OCI-LY1 (cell line): ENCODE measurements around the gene MARCHF10.

Source experiments
- H2AFZ ChIP-seq: fragments of 200-600 bp; sonication (generic), shearing (Covaris generic); 2 replicates; pipeline ENCODE4 v1.6.0; 2014; ENCODE audit warnings: antibody characterized with exemption, mild to moderate bottlenecking, low read length
- H3F3A ChIP-seq: fragments of 200-600 bp; sonication (generic), shearing (Covaris generic); 2 replicates; pipeline ENCODE4 v1.6.0; 2014; ENCODE audit warnings: mild to moderate bottlenecking, antibody characterized with exemption, low read length, moderate library complexity; ENCODE audit not compliant: insufficient read depth
- H3K27ac ChIP-seq: fragments of 200-600 bp; sonication (generic); 2 replicates; pipeline ENCODE4 v1.5.1; 2014; ENCODE audit warnings: low read length, mixed run types, mild to moderate bottlenecking, low read depth; ENCODE audit not compliant: poor library complexity, severe bottlenecking
- H3K27me3 ChIP-seq: fragments of 200-600 bp; sonication (generic); 2 replicates; pipeline ENCODE4 v1.6.0; 2014; ENCODE audit warnings: antibody characterized with exemption, mild to moderate bottlenecking, low read length, moderate library complexity; ENCODE audit not compliant: insufficient read depth
- H3K36me3 ChIP-seq: fragments of 200-600 bp; sonication (generic); 2 replicates; pipeline ENCODE4 v1.6.1; 2014; ENCODE audit warnings: mild to moderate bottlenecking, antibody characterized with exemption, low read length, moderate library complexity, mixed read lengths; ENCODE audit not compliant: insufficient read depth
- H3K4me1 ChIP-seq: fragments of 200-600 bp; sonication (generic); 2 replicates; pipeline ENCODE4 v1.5.1; 2014; ENCODE audit warnings: mild to moderate bottlenecking, low read length, moderate library complexity; ENCODE audit not compliant: insufficient read depth, severe bottlenecking
- H3K4me2 ChIP-seq: fragments of 200-600 bp; sonication (generic), shearing (Covaris generic); 2 replicates; pipeline ENCODE4 v1.6.1; 2014; ENCODE audit warnings: low read length
- H3K4me3 ChIP-seq: fragments of 200-600 bp; sonication (generic); 2 replicates; pipeline ENCODE4 v1.5.1; 2014; ENCODE audit warnings: low read length, low read depth, mild to moderate bottlenecking, mixed read lengths; ENCODE audit not compliant: poor library complexity, severe bottlenecking
- H3K79me2 ChIP-seq: fragments of 200-600 bp; shearing (Covaris generic); 2 replicates; pipeline ENCODE4 v1.6.1; 2016; ENCODE audit warnings: mixed run types, low read length, mixed read lengths; ENCODE audit not compliant: insufficient read depth
- H3K9ac ChIP-seq: fragments of 200-600 bp; sonication (generic), shearing (Covaris generic); 2 replicates; pipeline ENCODE4 v1.6.1; 2014; ENCODE audit warnings: mild to moderate bottlenecking, low read length, mixed read lengths
- H3K9me2 ChIP-seq: fragments of 200-600 bp; sonication (generic), shearing (Covaris generic); 2 replicates; pipeline ENCODE4 v1.6.1; 2014; ENCODE audit warnings: low read depth, mild to moderate bottlenecking, low read length, mixed read lengths
- H3K9me3 ChIP-seq: fragments of 200-600 bp; shearing (Covaris generic); 2 replicates; pipeline ENCODE4 v1.6.1; 2014; ENCODE audit warnings: low read length, mixed read lengths
- H4K20me1 ChIP-seq: fragments of 200-600 bp; sonication (generic), shearing (Covaris generic); 2 replicates; pipeline ENCODE4 v1.6.0; 2016; ENCODE audit warnings: mild to moderate bottlenecking, low read length; ENCODE audit not compliant: insufficient read depth
- EZH2 ChIP-seq: fragments of 200-600 bp; sonication (generic), shearing (Covaris generic); IDR thresholded peaks from 2 replicates; pipeline ENCODE4 v1.8.0; 2017; ENCODE audit warnings: borderline replicate concordance, mixed run types, mild to moderate bottlenecking, antibody characterized with exemption, low read length, moderate library complexity, mixed read lengths
- TF ChIP-seq, protein P1 (sequence below): fragments of 200-600 bp; sonication (generic), shearing (Covaris generic); IDR thresholded peaks from 2 replicates; pipeline ENCODE4 v1.5.1; 2017; ENCODE audit warnings: mild to moderate bottlenecking, antibody characterized with exemption, low read length, moderate library complexity, mixed read lengths

Gene MARCHF10

DNA sequence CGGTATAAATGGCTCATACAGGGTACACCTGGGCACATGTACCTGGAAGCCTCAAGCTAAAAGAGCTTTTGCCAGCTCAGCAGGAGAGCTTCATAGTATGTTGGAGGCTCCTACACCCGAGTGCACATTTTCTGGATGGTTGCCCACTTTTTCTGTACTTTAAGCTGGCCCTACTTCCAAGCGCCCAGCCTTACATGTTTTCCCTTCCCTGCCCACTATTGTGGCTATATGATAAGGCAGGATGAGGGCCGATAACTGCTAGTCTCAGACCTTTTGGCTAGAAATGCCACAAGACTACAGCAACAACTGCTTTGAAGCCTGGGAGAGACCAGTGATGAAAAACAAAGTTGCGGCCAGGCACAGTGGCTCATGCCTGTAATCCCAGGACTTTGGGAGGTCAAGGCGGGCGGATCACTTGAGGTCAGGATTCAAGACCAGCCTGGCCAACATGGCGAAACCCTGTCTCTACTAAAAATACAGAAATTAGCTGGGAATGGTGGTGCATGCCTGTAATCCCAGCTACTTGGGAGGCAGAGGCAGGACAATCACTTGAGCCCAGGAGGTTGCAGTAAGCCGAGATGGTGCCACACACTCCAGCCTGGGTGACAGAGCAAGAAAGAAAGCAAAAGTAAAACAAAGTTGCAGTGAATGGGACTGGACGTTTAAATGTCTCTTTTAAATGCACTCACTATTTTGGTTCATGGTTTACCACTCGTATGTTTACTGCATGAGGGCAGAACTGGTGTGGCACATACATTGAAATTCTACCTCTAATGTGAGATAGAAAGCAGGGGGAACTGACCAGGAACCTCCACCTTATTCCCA is 14.2 kb upstream of the MARCHF10 start:
- H3K4me3 ChIP-seq: no peak overlapping the region
- H3K36me3 ChIP-seq: no peaks in the 10 kb centered on the region
- no peak overlapping the region for H3K9ac ChIP-seq
- no peaks in the 10 kb centered on the region for H3K79me2 ChIP-seq
- H3F3A ChIP-seq: no peaks in the 10 kb centered on the region
- H3K9me3 ChIP-seq: no peaks in the 10 kb centered on the region
- H3K4me2 ChIP-seq: no peak overlapping the region
- H4K20me1 ChIP-seq: no peaks in the 10 kb centered on the region
- no peak overlapping the region for H2AFZ ChIP-seq
- no peak for TF ChIP-seq EZH2
- TF ChIP-seq, protein P1, sequence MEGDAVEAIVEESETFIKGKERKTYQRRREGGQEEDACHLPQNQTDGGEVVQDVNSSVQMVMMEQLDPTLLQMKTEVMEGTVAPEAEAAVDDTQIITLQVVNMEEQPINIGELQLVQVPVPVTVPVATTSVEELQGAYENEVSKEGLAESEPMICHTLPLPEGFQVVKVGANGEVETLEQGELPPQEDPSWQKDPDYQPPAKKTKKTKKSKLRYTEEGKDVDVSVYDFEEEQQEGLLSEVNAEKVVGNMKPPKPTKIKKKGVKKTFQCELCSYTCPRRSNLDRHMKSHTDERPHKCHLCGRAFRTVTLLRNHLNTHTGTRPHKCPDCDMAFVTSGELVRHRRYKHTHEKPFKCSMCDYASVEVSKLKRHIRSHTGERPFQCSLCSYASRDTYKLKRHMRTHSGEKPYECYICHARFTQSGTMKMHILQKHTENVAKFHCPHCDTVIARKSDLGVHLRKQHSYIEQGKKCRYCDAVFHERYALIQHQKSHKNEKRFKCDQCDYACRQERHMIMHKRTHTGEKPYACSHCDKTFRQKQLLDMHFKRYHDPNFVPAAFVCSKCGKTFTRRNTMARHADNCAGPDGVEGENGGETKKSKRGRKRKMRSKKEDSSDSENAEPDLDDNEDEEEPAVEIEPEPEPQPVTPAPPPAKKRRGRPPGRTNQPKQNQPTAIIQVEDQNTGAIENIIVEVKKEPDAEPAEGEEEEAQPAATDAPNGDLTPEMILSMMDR: no peak
- H3K27ac ChIP-seq: no peak overlapping the region
- no peaks in the 10 kb centered on the region for H3K9me2 ChIP-seq
- no peaks in the 10 kb centered on the region for H3K4me1 ChIP-seq
- no peaks in the 10 kb centered on the region for H3K27me3 ChIP-seq

DNA sequence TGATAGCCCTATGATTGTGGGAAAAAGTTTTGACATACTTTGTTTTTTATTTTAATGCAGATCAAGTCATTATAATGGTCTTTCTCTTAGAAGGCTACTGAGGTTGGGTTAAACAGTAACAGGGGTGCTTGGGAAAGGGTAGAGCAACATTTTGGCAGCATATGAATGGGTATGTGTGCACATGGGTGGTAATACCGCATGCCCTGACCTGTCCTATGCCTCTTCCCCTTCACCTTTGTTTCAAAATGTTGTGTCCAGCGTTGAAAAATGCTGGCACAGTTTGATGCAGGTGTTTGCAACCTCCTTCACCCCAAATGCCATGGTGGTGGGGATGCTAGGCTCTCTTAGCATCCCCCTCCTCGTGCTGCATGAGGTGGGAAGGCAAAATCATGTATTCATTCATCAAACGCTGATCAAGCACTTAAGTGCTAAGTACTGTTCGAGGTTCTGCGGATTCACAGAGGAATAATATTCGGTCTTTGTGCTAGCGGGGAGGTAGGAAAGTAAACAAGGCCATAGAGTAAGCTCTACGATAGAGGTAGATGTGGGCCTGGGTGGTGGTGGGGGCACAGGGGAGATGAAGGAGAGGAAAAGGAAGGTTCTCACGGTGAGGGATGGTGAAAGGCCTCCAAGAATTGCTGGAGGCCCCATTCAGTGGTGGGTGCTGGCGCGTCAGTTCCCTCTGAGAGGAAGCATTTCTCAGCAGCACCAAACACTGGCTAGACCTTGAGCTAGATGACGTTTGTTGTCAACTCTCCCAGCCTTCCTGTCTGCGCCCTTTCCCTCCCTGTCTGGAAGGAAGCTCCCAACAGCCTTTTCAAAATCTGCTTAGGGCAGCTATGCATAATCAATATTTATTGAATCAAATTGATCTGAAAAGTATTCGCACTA is 13.3 kb upstream of the MARCHF10 start:
- Histone ChIP-seq H3K4me1 (no peaks in the 10 kb centered on the region), H3K9me3 (no peaks in the 10 kb centered on the region), H3K4me2 (no peak overlapping the region), H4K20me1 (no peaks in the 10 kb centered on the region), H3K27ac (no peak overlapping the region), H3K79me2 (no peaks in the 10 kb centered on the region), H3K27me3 (no peaks in the 10 kb centered on the region), H3F3A (no peaks in the 10 kb centered on the region), H3K9me2 (no peaks in the 10 kb centered on the region), H3K9ac (no peak overlapping the region), H3K4me3 (no peak overlapping the region), H2AFZ (no peak overlapping the region), H3K36me3 (no peaks in the 10 kb centered on the region)
- TF ChIP-seq EZH2: no peak
- TF ChIP-seq, protein P1: no peak

DNA sequence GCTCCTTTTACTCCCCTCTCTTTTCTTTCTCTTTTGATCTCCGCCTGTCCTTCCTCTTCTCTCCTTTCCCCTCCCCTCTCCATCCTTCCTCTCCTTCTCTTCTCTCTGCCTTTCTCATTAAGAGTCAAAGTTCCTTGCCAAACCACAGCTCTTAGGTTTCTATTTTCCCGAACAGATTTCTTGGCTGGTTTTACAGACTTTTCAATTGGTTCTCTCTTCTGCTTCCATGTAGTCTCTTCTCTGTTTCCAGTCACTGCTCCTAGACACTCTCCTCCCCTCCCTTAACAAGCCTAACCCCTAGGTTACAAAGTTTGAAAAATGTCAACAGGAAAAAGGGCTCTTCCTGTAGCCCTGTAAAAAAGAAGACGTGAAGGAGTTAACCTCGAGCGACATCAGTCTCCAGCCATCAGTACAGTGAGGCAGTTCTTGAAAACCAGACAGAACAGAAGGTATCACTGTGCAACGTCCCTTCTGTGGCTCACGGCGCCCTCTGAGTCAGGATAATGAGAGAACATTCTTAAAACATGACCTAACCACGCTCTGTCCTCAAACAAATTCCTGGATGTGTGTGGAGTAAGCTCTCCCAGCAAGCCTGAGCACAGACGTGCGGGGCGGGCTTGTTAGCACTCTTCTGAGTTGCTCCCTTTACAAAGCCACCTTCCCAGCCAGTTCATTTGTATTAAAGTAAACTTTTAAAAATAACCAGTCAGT is 11.6 kb upstream of the MARCHF10 start:
- Histone ChIP-seq H3K27ac (no peak overlapping the region), H3F3A (no peaks in the 10 kb centered on the region), H2AFZ (no peak overlapping the region), H3K79me2 (no peaks in the 10 kb centered on the region), H3K9me2 (no peaks in the 10 kb centered on the region), H3K4me3 (no peak overlapping the region), H3K27me3 (no peaks in the 10 kb centered on the region), H3K9ac (no peak overlapping the region), H3K4me1 (no peaks in the 10 kb centered on the region), H3K9me3 (no peaks in the 10 kb centered on the region), H4K20me1 (no peaks in the 10 kb centered on the region), H3K36me3 (no peaks in the 10 kb centered on the region), H3K4me2 (no peak overlapping the region)
- no peak for TF ChIP-seq EZH2
- TF ChIP-seq, protein P1: no peak
